Colonic mucosa (tissue), 4 donors: ENCODE data around the gene MAPK4. TPM values are rescaled to one million over a fixed set of nuclear protein-coding genes. Genes with fewer than 3 reads are reported as not detected.

Experiments used
- DNase-seq: peaks from one replicate; pipeline ENCODE4 v3.0.0-alpha.2; 2020
- H3K27ac ChIP-seq: fragments of 200-600 bp; one replicate; pipeline ENCODE4 v1.8.0; 2021
- H3K27me3 ChIP-seq: fragments of 200-600 bp; one replicate; pipeline ENCODE4 v1.8.0; 2021
- H3K36me3 ChIP-seq: fragments of 200-600 bp; one replicate; pipeline ENCODE4 v1.8.0; 2021
- H3K4me1 ChIP-seq: fragments of 200-600 bp; one replicate; pipeline ENCODE4 v1.8.0; 2021; ENCODE audit warnings: mild to moderate bottlenecking
- H3K4me3 ChIP-seq: fragments of 200-600 bp; one replicate; pipeline ENCODE4 v1.8.0; 2021
- H3K9ac ChIP-seq, 2 donors: one replicate each; pipeline ENCODE4 v1.7.0; 2013; ENCODE audit warnings: control low read depth in 2 of 2, low read depth in 2 of 2, low read length in 2 of 2
- H3K9me3 ChIP-seq: fragments of 200-600 bp; one replicate; pipeline ENCODE4 v1.8.0; 2021
- CTCF ChIP-seq: fragments of 200-600 bp; IDR thresholded peaks from one replicate; pipeline ENCODE4 v1.8.0; 2022; ENCODE audit warnings: antibody characterized with exemption, mild to moderate bottlenecking
- intact Hi-C: fragments of 100-400 bp; cut with DNase I; formaldehyde crosslinking; loops from one replicate; pipeline ENCODE4 v1.14.1; 2022
- total RNA-seq, 2 donors: library from RNA; stranded (reverse); fragmentation: NEBNext Ultra II Directional in 1 of 2; extraction: Animal tissue kit (Norgen Biotek cat#: 25700) in 1 of 2; gene quantifications; one replicate each; pipeline ENCODE4 v1.2.1, GENCODE V29; 2021
- donor health status: healthy.
- donor health status: DM: no; HTN: no; CAD: no.
- donor health status: DM: no; HTN: no; CAD: no.

The MAPK4 gene
- total RNA-seq, 2 donors from 2014 or later: 0.27 to 1.8 TPM

- TF ChIP-seq CTCF: no peak
- intact Hi-C loops: no loop called here
- H3K4me3 ChIP-seq: no peak overlapping the region
- no peak for DNase-seq
- H3K27me3 ChIP-seq: no peaks in the 10 kb centered on the region
- H3K27ac ChIP-seq: no peak overlapping the region
- no peaks in the 10 kb centered on the region for H3K4me1 ChIP-seq
- H3K9me3 ChIP-seq: no peaks in the 10 kb centered on the region
- no peak overlapping the region for H3K9ac ChIP-seq
- H3K36me3 ChIP-seq: no peaks in the 10 kb centered on the region
Observed at GRCh38 chr18:50737127-50737526, 177.2 kb downstream of the MAPK4 start.

- no peaks in the 10 kb centered on the region for H3K27me3 ChIP-seq
- H3K4me1 ChIP-seq: no peaks in the 10 kb centered on the region
- no peak for TF ChIP-seq CTCF
- intact Hi-C loops: no loop called here
- no peak for DNase-seq
- no peak overlapping the region for H3K4me3 ChIP-seq
- H3K27ac ChIP-seq: no peak overlapping the region
- H3K36me3 ChIP-seq: no peaks in the 10 kb centered on the region
- H3K9me3 ChIP-seq: no peaks in the 10 kb centered on the region
- H3K9ac ChIP-seq: no peak overlapping the region
Observed at GRCh38 chr18:50738098-50738757, 178.3 kb downstream of the MAPK4 start.

GRCh38 chr18:50742952-50743351 lies 183.1 kb downstream of the MAPK4 start:
- Histone ChIP-seq H3K27ac (no peak overlapping the region), H3K36me3 (no peaks in the 10 kb centered on the region), H3K9ac (no peak overlapping the region), H3K9me3 (no peaks in the 10 kb centered on the region), H3K4me3 (no peak overlapping the region), H3K27me3 (peaks cover under 1% of the 10 kb centered on the region), H3K4me1 (no peaks in the 10 kb centered on the region)
- no peak for TF ChIP-seq CTCF
- intact Hi-C loops: no loop called here
- DNase-seq: no peak

GRCh38 chr18:50744253-50744652 lies 184.4 kb downstream of the MAPK4 start:
- Histone ChIP-seq H3K36me3 (no peaks in the 10 kb centered on the region), H3K4me3 (no peak overlapping the region), H3K27ac (no peak overlapping the region), H3K27me3 (peaks cover 3% of the 10 kb centered on the region), H3K4me1 (no peaks in the 10 kb centered on the region), H3K9ac (no peak overlapping the region), H3K9me3 (no peaks in the 10 kb centered on the region)
- no peak for DNase-seq
- intact Hi-C loops: no loop called here
- no peak for TF ChIP-seq CTCF

GRCh38 chr18:50745945-50746344 lies 186.1 kb downstream of the MAPK4 start:
- Histone ChIP-seq H3K9ac (no peak overlapping the region), H3K27me3 (peaks cover 3% of the 10 kb centered on the region), H3K4me3 (no peak overlapping the region), H3K27ac (no peak overlapping the region), H3K9me3 (no peaks in the 10 kb centered on the region), H3K4me1 (no peaks in the 10 kb centered on the region), H3K36me3 (no peaks in the 10 kb centered on the region)
- no peak for TF ChIP-seq CTCF
- intact Hi-C loops: no loop called here
- DNase-seq: no peak
